ENCODE data around the gene ARID2. TPM values are rescaled to one million over a fixed set of nuclear protein-coding genes. Genes with fewer than 3 reads are reported as not detected.

Gene ARID2
- total RNA-seq, 4 donors from 2014 or later = 22.9 to 39.9 (median 33.8) TPM

- DNase-seq = no peak
- Histone ChIP-seq H3K9me3 (no peaks in the 10 kb centered on the region), H3K27ac (peak overlapping the region in 1 of 4 donors; percentile 5), H3K36me3 (no peaks in the 10 kb centered on the region), H3K4me3 (no peak overlapping the region), H3K27me3 (no peaks in the 10 kb centered on the region), H3K4me1 (peaks cover 0 to 18% (median 7%) of the 10 kb centered on the region in 4 donors)
- TF ChIP-seq POLR2AphosphoS5 (IDR thresholded peaks at IDR 0.05) (no peak), POLR2A (IDR thresholded peaks at IDR 0.05) (no peak), CTCF (IDR thresholded peaks at IDR 0.05) (no peak), EP300 (IDR thresholded peaks at IDR 0.05; ENCODE audit: low read depth) (no peak)
- in situ Hi-C loops (cut with MboI; ENCODE audit: low pct_ligation_motif_present in 1 of 4, low pct_unique_long_range_greater_than_20kb in 1 of 4, low sequenced_read_pairs in 3 of 4) = no loop called here
- 53 to 67% methylated on average over 5 of the region's 5 CpGs for WGBS, 2 donors (ENCODE audit: low coverage in 1 of 2)
- intact Hi-C loops (cut with DNase I; ENCODE audit: low total_unique reads) = no loop called here
These were observed 45.1 kb downstream of the ARID2 start for GRCh38 chr12:45774508-45775162.

- Histone ChIP-seq H3K4me1 (peaks cover 0 to 24% (median 7%) of the 10 kb centered on the region in 4 donors), H3K36me3 (no peaks in the 10 kb centered on the region), H3K27ac (peak overlapping the region in 1 of 4 donors; percentile 5), H3K4me3 (no peak overlapping the region), H3K9me3 (no peaks in the 10 kb centered on the region), H3K27me3 (no peaks in the 10 kb centered on the region)
- 75 to 95% methylated on average over 1 of the region's 1 CpG for WGBS, 2 donors (ENCODE audit: low coverage in 1 of 2)
- no peak for TF ChIP-seq POLR2A (IDR thresholded peaks at IDR 0.05)
- TF ChIP-seq CTCF (IDR thresholded peaks at IDR 0.05) = no peak
- no peak for TF ChIP-seq EP300 (IDR thresholded peaks at IDR 0.05; ENCODE audit: low read depth)
- no peak for TF ChIP-seq POLR2AphosphoS5 (IDR thresholded peaks at IDR 0.05)
- in situ Hi-C loops (cut with MboI; ENCODE audit: low pct_ligation_motif_present in 1 of 4, low pct_unique_long_range_greater_than_20kb in 1 of 4, low sequenced_read_pairs in 3 of 4) (no loop called here), intact Hi-C loops (cut with DNase I; ENCODE audit: low total_unique reads) (no loop called here)
- no peak for DNase-seq
These were observed 46.0 kb downstream of the ARID2 start for GRCh38 chr12:45775465-45775864.

- no peak overlapping the region for H3K4me3 ChIP-seq
These were observed 46.5 kb downstream of the ARID2 start for GRCh38 chr12:45775964-45776363.

GRCh38 chr12:45779936-45780335 is 50.4 kb downstream of the ARID2 start:
- Histone ChIP-seq H3K36me3 (no peaks in the 10 kb centered on the region), H3K4me3 (no peak overlapping the region), H3K4me1 (peaks cover 0 to 10% (median 5%) of the 10 kb centered on the region in 4 donors), H3K27me3 (no peaks in the 10 kb centered on the region), H3K27ac (no peak overlapping the region), H3K9me3 (no peaks in the 10 kb centered on the region)
- in situ Hi-C loops (cut with MboI; ENCODE audit: low pct_ligation_motif_present in 1 of 4, low pct_unique_long_range_greater_than_20kb in 1 of 4, low sequenced_read_pairs in 3 of 4) = no loop called here
- intact Hi-C loops (cut with DNase I; ENCODE audit: low total_unique reads) = no loop called here
- no peak for DNase-seq
- TF ChIP-seq POLR2A (IDR thresholded peaks at IDR 0.05) (no peak), CTCF (IDR thresholded peaks at IDR 0.05) (no peak), EP300 (IDR thresholded peaks at IDR 0.05; ENCODE audit: low read depth) (no peak), POLR2AphosphoS5 (IDR thresholded peaks at IDR 0.05) (no peak)

More at GRCh38 chr12:45775964-45776363, 46.5 kb downstream of the ARID2 start:
- no peak overlapping the region for H3K27ac ChIP-seq
- in situ Hi-C loops (cut with MboI; ENCODE audit: low pct_ligation_motif_present in 1 of 4, low pct_unique_long_range_greater_than_20kb in 1 of 4, low sequenced_read_pairs in 3 of 4) (no loop called here), intact Hi-C loops (cut with DNase I; ENCODE audit: low total_unique reads) (no loop called here)
- H3K9me3 ChIP-seq = no peaks in the 10 kb centered on the region
- TF ChIP-seq EP300 (IDR thresholded peaks at IDR 0.05; ENCODE audit: low read depth) (no peak), POLR2A (IDR thresholded peaks at IDR 0.05) (no peak), POLR2AphosphoS5 (IDR thresholded peaks at IDR 0.05) (no peak), CTCF (IDR thresholded peaks at IDR 0.05) (no peak)
- H3K4me1 ChIP-seq = peaks cover 0 to 27% (median 7%) of the 10 kb centered on the region in 4 donors
- DNase-seq = no peak
- 69% methylated on average over 2 of the region's 2 CpGs; no CpG with 5 or more reads in 1 of the 2 donors for WGBS, 2 donors (ENCODE audit: low coverage in 1 of 2)
- H3K36me3 ChIP-seq = no peaks in the 10 kb centered on the region
- no peaks in the 10 kb centered on the region for H3K27me3 ChIP-seq

All from transverse colon (tissue), 4 donors.